Measurements from ENCODE around the gene GLIPR2.
A peak's percentile ranks its signal among the peaks of the same experiment; 100 is the strongest.
"Not testable (repeated sequence)": the region's sequence is repeated elsewhere in the genome, so short reads cannot be mapped to it uniquely, and the experiment has no call there.

The GLIPR2 gene

DNA sequence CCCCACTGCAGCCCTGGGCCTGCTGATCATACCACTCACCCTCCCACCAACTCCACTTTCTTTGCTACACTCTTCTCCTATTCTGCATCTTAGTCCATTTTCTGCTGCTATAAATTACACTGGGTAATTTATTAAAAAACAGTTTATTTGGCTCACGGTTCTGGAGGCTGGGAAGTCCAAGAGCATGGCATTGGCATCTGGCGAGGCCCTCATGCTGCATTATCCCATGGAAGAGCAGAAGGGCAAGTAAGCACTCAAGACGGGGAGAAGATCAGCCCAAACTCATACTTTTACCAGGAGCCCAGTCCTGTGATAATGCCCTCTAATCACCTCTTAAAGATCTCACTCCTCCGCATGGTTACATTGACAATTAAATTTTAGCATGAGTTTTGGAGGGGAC lies 9.4 kb downstream of the GLIPR2 start:
- DNase-seq: no peak

DNA sequence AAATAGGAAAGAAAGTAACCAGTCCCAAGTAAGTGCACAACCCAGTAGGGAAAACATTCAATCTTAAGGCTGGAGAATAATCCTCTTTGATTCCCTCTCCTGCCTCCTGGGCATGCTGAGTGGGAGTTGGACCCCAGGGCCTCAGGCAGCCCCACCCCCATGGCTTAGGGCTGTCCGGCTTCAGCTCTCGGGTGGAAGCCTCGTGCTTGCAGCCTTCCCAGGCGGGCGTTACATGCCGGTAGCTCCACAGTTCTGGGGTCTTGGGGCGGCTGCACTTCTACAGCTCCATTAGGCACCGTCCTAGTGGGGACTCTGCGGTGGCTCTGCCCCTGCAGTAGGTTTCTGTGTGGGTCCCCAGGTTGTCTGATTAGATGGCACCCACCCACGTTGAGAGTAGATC lies 10.1 kb downstream of the GLIPR2 start:
- DNase-seq: peak; percentile 12

GRCh38 chr9:36147441-36148175 lies 11.1 kb downstream of the GLIPR2 start:
- no peak for DNase-seq

DNA sequence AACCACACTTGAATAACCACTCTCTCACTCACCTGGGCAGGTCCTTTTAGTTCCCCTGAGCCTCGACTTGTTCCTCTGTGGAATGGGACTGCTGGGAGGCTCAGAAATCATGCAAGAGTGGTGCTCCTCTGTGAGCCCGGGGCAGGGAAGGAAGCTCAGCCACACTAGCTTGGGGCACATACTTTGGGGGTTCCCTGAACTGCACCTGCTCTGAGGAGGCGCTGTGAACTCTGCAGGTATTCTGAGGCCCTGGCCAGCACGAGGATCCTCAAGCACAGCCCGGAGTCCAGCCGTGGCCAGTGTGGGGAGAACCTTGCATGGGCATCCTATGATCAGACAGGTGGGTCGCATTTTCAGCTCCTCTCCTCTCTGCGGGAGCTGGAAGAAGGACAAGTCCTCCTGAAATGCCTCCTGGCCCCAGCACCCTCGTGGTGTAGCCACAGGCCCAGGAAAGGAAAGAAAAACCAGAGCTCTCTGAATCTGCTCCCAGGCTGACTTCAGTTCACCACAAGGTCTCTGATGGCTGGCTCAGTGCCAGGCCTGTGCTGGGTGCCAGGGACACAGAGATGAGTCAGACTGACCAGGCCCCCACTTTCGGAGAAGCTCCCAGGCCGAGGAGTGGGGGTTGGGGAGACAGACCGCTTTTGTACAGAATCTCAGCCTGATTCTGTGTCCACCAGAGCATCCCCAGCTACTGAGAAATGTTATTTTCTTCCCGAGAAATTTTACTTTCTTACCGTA lies 11.9 kb downstream of the GLIPR2 start:
- no peak for DNase-seq

DNA sequence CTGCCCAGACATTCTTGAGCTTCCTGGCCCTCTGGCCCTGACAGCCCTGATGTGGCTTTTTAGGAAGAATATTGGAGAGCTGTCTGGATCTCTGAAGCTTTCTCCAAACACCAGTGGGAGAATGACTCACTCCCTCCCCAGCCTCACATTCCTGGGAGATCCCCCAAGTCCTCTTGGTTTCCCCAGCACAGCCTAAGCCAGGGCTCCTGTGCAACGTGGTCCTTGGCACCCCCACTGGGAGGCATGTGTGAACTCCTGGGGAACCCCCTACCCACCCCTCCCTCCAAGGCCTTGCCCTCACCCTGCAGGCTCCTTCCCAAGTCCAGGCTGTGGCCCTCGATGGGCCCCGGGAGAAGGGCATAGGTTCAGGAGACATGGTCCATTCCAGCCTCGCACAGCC lies 12.7 kb downstream of the GLIPR2 start:
- DNase-seq: no peak

DNA sequence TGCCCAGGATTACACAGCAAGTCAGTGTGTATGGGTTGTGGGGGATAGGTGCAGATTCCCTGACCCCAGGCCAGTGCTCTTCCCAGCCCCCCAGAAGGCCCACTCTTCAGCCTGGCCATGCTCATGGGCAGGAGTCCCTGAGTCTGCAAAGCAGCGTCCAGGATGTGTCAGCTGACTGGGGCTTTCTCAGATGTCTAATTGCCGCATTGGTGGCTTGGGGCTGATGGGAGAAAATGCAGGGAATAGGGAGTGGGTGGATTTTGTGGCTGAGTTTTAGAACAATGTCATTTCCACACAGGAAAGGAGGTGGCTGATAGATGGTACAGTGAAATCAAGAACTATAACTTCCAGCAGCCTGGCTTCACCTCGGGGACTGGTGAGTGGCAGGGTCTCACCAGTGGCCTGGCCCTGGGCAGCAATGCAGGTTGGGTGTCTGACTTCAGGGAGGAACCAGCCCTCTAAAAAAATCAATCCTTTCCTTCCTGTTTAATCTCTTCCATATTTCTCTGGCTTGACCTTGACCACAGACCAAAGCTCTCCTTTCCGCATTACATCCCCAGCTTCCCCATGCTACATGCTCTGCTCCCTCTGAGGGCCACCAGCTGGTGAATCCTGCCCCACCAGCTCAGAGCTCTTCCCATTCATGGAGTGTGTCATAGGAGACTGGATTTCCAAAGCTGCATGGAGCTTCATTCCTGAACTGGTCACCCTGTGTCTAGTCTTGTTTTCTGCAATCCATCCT lies 14.2 kb downstream of the GLIPR2 start:
- no peak for DNase-seq

DNA sequence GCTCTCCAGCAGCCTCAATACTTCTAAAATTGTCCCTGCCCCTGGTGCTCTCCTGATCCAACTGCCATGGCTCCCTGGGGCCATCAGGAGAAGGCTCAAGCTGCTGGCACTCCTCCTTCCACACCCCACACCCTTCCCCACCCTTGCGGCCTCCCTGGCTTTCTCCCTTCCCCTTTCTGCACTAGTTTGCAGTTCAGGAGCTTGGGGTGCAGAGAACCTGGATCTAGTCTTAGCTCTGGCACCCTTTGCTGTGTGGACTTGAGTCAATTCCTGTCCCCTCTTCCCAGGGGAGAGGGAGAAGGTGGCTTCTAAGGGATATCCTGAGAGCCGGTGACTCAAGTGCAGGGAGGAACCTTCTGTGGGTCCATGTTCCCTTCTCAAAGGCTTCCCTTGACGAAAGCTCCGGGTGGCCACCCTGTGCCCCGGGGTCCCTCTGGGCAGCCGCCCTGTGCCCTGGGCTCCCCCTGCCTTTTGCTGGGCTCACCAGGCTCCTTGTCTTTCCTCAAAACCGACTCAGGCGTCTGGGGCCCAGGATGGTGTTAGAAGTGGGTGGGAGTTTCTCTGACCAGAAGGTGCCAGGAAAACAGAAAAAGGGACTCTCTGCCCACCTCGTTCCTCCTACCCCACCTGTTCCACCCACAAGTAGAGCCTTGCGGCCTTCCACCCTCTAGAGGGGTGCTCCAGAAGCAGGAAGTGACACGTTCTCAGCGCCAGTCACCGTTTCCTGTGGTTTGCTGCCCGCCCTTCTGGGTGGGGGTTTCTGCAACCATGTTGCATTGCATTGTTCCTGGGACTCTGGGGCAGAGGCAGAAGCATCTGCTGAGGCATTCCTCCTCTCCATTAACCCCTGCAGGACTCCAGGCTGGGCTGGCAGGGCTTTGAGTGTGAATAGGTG lies 15.0 kb downstream of the GLIPR2 start:
- DNase-seq: no peak

DNA sequence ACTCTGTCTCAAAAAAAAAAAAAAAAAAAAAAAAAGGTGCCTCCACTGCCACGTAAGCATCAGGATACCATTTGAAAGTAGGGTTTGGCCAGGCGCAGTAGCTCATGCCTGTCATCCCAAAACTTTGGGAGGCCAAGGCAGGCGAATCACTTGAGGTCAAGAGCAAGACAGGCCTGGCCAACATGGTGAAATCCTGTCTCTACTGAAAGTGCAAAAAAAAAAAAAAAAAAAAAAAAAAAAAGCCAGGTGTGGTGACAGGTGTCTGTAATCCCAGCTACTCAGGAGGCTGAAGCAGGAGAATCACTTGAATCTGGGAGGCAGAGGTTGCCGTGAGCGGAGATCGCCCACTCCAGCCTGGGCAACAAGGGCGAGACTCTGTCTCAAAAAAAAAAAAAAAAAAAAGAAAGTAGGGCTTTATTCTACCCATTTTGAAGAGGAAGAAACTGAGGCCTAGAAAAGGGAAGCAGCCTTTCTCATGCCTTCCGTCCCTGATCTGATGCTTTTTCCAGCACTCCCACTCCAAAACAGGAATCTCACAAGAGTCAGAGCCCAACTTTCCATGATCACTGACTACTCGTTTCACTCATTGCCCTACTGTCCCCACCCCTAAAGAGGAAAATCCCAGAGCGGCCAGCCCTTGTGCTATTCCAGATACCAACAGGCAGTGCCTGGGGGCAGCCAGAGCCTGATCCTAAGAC lies 16.4 kb downstream of the GLIPR2 start:
- DNase-seq: no peak

GRCh38 chr9:36153746-36154145 lies 17.2 kb downstream of the GLIPR2 start:
- no peak for DNase-seq

GRCh38 chr9:36154331-36154952 lies 17.9 kb downstream of the GLIPR2 start:
- no peak for DNase-seq

GRCh38 chr9:36156116-36156515 lies 19.6 kb downstream of the GLIPR2 start:
- DNase-seq: no peak

DNA sequence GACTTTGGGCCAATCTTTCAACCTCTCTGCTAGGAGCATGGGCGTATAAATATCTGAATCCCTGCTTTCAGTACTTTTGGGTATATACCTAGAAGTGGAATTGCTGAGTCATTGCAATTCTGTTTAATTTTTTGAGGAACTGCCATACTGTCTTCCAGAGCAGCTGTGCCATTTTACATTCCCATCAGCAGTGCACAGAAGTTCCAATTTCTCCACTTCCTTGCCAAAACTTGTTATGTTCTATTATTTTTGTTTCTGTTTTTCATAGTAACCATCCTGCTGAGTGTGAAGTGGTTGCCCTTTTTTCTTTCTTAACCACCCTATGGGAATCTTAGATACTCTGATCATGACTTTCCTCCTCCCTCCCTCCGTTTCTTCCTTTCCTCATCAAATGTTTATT lies 21.6 kb downstream of the GLIPR2 start:
- no peak for DNase-seq

DNA sequence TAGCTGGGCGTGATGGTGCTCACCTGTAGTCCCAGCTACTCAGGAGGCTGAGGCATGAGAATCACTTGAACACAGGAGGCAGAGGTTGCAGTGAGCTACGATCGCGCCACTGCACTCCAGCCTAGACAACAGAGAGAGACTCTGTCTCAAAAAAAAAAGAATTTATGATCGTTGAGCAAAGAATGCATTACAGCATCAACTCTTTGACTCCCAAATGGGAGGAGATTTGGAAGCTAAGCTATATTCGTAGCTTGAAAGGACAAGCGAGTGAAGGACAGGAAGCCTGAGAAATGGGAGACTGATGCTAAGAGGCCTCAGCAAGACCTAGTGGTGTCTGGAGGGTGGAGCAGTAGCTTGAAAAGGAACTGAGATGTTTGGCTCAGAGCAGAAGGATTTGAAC lies 22.4 kb downstream of the GLIPR2 start:
- no peak for DNase-seq

DNA sequence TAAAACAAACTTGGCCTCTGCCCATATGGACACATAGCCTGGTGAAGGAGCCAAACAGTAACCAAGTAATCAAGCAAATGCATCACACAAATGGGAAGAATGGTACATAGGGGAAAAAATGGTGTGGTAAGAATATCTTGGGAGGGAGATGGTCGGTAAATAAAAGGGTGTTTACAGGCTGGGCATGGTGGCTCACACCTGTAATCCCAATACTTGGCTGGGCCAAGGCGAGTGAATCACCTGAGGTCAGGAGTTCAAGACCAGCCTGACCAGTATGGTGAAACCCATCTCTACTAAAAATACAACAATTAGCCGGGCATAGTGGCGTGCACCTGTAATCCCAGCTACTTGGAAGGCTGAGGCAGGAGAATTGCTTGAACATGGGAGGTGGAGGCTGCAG lies 23.0 kb downstream of the GLIPR2 start:
- not testable (repeated sequence) for DNase-seq

DNA sequence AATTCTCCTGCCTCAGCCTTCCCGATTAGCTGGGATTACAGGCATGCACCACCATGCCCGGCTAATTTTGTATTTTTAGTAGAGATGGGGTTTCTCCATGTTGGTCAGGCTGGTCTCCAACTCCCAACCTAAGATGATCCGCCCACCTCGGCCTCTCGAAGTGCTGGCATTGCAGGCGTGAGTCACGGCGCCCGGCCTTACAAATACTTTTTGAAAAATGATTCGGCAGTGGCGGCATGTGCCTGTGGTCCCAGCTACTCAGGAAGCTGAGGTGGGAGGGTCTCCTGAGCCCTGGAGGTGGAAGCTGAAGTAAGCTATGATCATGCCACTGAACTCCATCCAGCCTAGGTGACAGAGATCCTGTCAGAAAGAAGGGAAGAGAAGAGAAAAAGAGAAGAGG lies 23.6 kb downstream of the GLIPR2 start:
- DNase-seq: not testable (repeated sequence)

DNA sequence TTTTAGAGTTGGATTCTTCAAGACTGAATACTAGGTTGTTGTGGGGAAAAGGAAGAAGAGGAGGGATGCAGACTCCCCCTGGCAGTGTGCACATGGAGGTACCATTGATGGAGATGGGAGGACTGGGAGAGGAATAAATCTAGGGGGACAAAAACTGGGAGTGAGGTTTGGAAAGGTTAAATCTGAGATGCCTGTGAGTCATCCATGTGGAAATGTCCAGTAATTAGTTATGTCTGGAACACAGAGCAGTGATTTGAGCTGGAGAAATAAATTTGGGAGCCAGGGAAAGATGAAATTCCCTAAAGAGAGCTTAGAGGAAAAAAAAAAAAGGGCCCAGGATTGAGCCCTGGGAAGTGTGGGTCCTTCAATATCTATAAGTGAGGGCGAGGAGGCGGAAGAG lies 24.7 kb downstream of the GLIPR2 start:
- no peak for DNase-seq

GRCh38 chr9:36162211-36162738 lies 25.7 kb downstream of the GLIPR2 start:
- DNase-seq: no peak

GRCh38 chr9:36163049-36163785 lies 26.7 kb downstream of the GLIPR2 start:
- DNase-seq: peak; percentile 33

DNA sequence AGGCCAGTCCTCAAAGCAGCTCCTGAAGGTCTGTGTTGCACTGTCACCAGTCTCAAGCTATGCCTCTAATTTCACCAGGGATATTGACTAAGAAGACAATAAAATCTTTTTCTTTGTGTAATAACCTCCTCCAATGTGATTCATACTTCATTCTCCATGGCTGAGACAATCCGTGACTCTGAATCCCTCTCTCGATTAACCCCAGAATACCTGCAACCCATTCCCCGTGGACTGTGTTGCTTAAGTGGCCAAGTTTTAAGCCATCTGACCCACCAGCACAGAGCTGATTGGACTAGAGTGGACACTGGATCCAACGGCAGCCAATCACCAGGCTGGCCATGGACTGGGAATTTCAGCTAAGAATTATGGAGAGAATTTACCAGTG lies 27.2 kb downstream of the GLIPR2 start:
- no peak for DNase-seq

- no peak for DNase-seq
Observed at GRCh38 chr9:36164372-36164771, 27.8 kb downstream of the GLIPR2 start.

GRCh38 chr9:36164989-36165388 lies 28.5 kb downstream of the GLIPR2 start:
- DNase-seq: peak; percentile 29
